Gastroesophageal sphincter (tissue), 3 donors: ENCODE data around the gene NEK9.

ENCODE experiments used
- EP300 ChIP-seq: sonication (generic); formaldehyde crosslinking; IDR thresholded peaks from one replicate; pipeline ENCODE4 v1.6.1; 2017; ENCODE audit warnings: antibody characterized with exemption, mild to moderate bottlenecking
- POLR2A ChIP-seq, 2 donors: fragments of 450-650 bp; IDR thresholded peaks; one replicate each; pipeline ENCODE4 v1.6.1; 2017; ENCODE audit warnings: antibody characterized with exemption in 2 of 2, mild to moderate bottlenecking in 2 of 2, moderate library complexity in 1 of 2
- POLR2AphosphoS5 ChIP-seq: sonication (generic); formaldehyde crosslinking; IDR thresholded peaks from one replicate; pipeline ENCODE4 v1.6.1; 2017; ENCODE audit warnings: antibody characterized with exemption
- TF ChIP-seq, protein P1 (sequence below), 4 experiments: fragments of 200-600 bp in 2 of 4; fragments of 450-650 bp in 2 of 4; sonication (generic) in 1 of 4; IDR thresholded peaks; one replicate each; pipeline ENCODE4 v1.5.1; 2017 to 2019; ENCODE audit warnings: antibody characterized with exemption in 4 of 4, mild to moderate bottlenecking in 2 of 4, moderate library complexity in 2 of 4

DNA sequence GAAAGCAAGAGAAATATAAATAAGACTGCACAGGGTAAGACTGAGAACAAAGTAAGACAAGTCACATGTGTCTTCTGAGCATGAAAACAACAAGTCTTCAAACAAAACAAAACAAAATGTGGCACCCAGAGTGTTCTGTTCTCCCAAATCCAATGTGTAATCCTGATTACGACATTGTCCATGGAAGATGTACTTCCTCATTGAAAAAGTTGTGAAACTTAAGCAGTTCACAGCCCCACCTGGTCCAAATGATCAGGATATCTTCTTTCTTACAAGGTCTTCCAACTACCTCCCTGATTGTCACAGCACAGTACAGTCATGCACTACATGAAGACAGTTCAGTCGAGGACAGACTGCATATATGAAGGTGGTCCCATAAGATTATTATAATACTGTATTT lies 23.3 kb upstream of the NEK9 start:
- TF ChIP-seq, protein P1, sequence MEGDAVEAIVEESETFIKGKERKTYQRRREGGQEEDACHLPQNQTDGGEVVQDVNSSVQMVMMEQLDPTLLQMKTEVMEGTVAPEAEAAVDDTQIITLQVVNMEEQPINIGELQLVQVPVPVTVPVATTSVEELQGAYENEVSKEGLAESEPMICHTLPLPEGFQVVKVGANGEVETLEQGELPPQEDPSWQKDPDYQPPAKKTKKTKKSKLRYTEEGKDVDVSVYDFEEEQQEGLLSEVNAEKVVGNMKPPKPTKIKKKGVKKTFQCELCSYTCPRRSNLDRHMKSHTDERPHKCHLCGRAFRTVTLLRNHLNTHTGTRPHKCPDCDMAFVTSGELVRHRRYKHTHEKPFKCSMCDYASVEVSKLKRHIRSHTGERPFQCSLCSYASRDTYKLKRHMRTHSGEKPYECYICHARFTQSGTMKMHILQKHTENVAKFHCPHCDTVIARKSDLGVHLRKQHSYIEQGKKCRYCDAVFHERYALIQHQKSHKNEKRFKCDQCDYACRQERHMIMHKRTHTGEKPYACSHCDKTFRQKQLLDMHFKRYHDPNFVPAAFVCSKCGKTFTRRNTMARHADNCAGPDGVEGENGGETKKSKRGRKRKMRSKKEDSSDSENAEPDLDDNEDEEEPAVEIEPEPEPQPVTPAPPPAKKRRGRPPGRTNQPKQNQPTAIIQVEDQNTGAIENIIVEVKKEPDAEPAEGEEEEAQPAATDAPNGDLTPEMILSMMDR (IDR thresholded peaks at IDR 0.05), result no peak
- no peak for TF ChIP-seq POLR2A (IDR thresholded peaks at IDR 0.05)
- peak; percentile 29 for TF ChIP-seq POLR2AphosphoS5
- no peak for TF ChIP-seq EP300
